ENCODE results near the gene MCOLN2.

MCOLN2 gene

DNA sequence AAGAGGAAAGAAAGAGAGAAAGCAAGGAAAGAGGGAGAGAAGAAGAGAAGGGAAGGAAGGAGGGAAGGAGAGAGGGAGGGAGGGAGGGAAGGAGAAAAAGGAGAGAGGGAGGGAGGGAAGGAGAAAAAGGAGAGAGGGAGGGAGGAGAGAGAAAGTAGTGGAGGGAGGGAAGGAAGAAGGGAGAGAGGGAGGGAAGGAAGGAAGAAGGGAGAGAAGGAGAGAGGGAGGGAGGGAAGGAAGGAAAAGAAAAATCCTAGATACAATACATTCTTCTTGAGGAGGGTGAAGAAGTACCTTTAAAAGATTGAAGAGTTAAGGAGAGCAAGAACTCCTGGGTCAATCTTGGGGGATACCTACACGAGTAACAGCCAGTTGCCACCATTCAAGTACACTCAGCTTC is 29.2 kb downstream of the MCOLN2 start:
- Histone ChIP-seq H3K4me1 (ENCODE audit: control insufficient read depth in 5 of 5, insufficient read depth in 5 of 5, low read length in 5 of 5) (no peaks in the 10 kb centered on the region), H3K27ac (ENCODE audit: low read depth, low read length) (no peak overlapping the region)

DNA sequence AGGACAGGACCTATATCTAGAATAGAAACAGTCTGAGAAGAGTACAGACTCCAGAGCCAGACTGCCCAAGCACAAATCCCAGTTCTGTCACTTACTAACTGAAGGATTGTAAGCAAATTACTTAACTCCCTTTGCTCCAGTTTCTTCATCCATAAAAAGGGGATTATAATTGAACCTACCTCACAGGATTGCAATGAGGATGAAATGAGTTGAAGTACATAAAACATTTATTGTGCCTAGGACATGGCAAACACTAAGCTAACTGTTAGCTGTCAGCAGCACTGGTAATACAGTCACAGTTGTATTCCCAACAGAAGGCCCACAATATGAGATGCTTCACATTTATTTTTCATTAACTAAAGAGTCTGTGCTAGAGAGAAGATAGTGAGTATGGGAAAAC is 33.9 kb downstream of the MCOLN2 start:
- Histone ChIP-seq H3K36me3 (ENCODE audit: control insufficient read depth in 5 of 5, insufficient read depth in 5 of 5, low read length in 5 of 5) (no peaks in the 10 kb centered on the region), H3K9me3 (ENCODE audit: control insufficient read depth in 5 of 5, low read length in 5 of 5) (no peaks in the 10 kb centered on the region), H3K9ac (ENCODE audit: low read length in 5 of 5) (no peak overlapping the region), H3K27ac (ENCODE audit: low read depth, low read length) (no peak overlapping the region), H3K4me1 (ENCODE audit: control insufficient read depth in 5 of 5, insufficient read depth in 5 of 5, low read length in 5 of 5) (peaks cover 0 to 7% (median 0%) of the 10 kb centered on the region in 5 donors), H3K27me3 (ENCODE audit: control insufficient read depth in 5 of 5, insufficient read depth in 4 of 5, low read length in 5 of 5) (no peaks in the 10 kb centered on the region), H3K4me3 (ENCODE audit: low read depth in 1 of 5, low read length in 5 of 5) (no peak overlapping the region)

More for the DNA sequence above, 29.2 kb downstream of the MCOLN2 start:
- no peaks in the 10 kb centered on the region for H3K27me3 ChIP-seq (ENCODE audit: control insufficient read depth in 5 of 5, insufficient read depth in 4 of 5, low read length in 5 of 5)
- no peak overlapping the region for H3K4me3 ChIP-seq (ENCODE audit: low read depth in 1 of 5, low read length in 5 of 5)
- H3K9ac ChIP-seq (ENCODE audit: low read length in 5 of 5): no peak overlapping the region
- no peaks in the 10 kb centered on the region for H3K36me3 ChIP-seq (ENCODE audit: control insufficient read depth in 5 of 5, insufficient read depth in 5 of 5, low read length in 5 of 5)
- H3K9me3 ChIP-seq (ENCODE audit: control insufficient read depth in 5 of 5, low read length in 5 of 5): no peaks in the 10 kb centered on the region

DNA sequence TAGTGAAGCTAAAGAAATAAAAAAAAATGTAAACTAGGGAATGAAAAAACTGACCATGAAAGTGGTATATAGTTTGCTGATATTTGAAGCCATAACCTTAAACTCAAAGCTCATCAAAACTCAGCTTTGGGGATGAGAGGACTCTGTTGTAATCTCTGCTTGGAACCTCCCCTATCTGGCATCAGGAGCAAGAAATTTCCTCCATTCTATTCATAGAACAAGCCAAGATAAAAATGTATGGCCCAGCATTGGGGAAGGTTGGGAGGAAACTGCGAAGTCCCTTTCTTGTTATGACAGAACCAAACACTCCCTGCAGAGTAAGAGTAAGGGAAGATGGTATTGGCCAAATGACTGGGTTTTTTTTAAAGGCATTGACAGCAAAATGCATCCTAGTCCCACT is 35.6 kb downstream of the MCOLN2 start:
- Histone ChIP-seq H3K27ac (ENCODE audit: low read depth, low read length) (no peak overlapping the region), H3K9me3 (ENCODE audit: control insufficient read depth in 5 of 5, low read length in 5 of 5) (no peaks in the 10 kb centered on the region), H3K4me3 (ENCODE audit: low read depth in 1 of 5, low read length in 5 of 5) (no peak overlapping the region), H3K27me3 (ENCODE audit: control insufficient read depth in 5 of 5, insufficient read depth in 4 of 5, low read length in 5 of 5) (no peaks in the 10 kb centered on the region), H3K4me1 (ENCODE audit: control insufficient read depth in 5 of 5, insufficient read depth in 5 of 5, low read length in 5 of 5) (peaks cover 0 to 7% (median 0%) of the 10 kb centered on the region in 5 donors), H3K36me3 (ENCODE audit: control insufficient read depth in 5 of 5, insufficient read depth in 5 of 5, low read length in 5 of 5) (no peaks in the 10 kb centered on the region), H3K9ac (ENCODE audit: low read length in 5 of 5) (no peak overlapping the region)

GRCh38 chr1:84960371-84960770 is 36.5 kb downstream of the MCOLN2 start:
- Histone ChIP-seq H3K4me3 (ENCODE audit: low read depth in 1 of 5, low read length in 5 of 5) (no peak overlapping the region), H3K4me1 (ENCODE audit: control insufficient read depth in 5 of 5, insufficient read depth in 5 of 5, low read length in 5 of 5) (peaks cover 0 to 7% (median 0%) of the 10 kb centered on the region in 5 donors), H3K36me3 (ENCODE audit: control insufficient read depth in 5 of 5, insufficient read depth in 5 of 5, low read length in 5 of 5) (no peaks in the 10 kb centered on the region), H3K9ac (ENCODE audit: low read length in 5 of 5) (no peak overlapping the region), H3K27ac (ENCODE audit: low read depth, low read length) (no peak overlapping the region), H3K27me3 (ENCODE audit: control insufficient read depth in 5 of 5, insufficient read depth in 4 of 5, low read length in 5 of 5) (no peaks in the 10 kb centered on the region), H3K9me3 (ENCODE audit: control insufficient read depth in 5 of 5, low read length in 5 of 5) (no peaks in the 10 kb centered on the region)

GRCh38 chr1:84959294-84959693 is 37.6 kb downstream of the MCOLN2 start:
- Histone ChIP-seq H3K36me3 (ENCODE audit: control insufficient read depth in 5 of 5, insufficient read depth in 5 of 5, low read length in 5 of 5) (no peaks in the 10 kb centered on the region), H3K9me3 (ENCODE audit: control insufficient read depth in 5 of 5, low read length in 5 of 5) (no peaks in the 10 kb centered on the region), H3K4me3 (ENCODE audit: low read depth in 1 of 5, low read length in 5 of 5) (no peak overlapping the region), H3K9ac (ENCODE audit: low read length in 5 of 5) (no peak overlapping the region), H3K27me3 (ENCODE audit: control insufficient read depth in 5 of 5, insufficient read depth in 4 of 5, low read length in 5 of 5) (no peaks in the 10 kb centered on the region), H3K27ac (ENCODE audit: low read depth, low read length) (no peak overlapping the region), H3K4me1 (ENCODE audit: control insufficient read depth in 5 of 5, insufficient read depth in 5 of 5, low read length in 5 of 5) (peaks cover 0 to 7% (median 0%) of the 10 kb centered on the region in 5 donors)

- Histone ChIP-seq H3K27me3 (ENCODE audit: control insufficient read depth in 5 of 5, insufficient read depth in 4 of 5, low read length in 5 of 5) (no peaks in the 10 kb centered on the region), H3K27ac (ENCODE audit: low read depth, low read length) (no peak overlapping the region), H3K9ac (ENCODE audit: low read length in 5 of 5) (no peak overlapping the region), H3K36me3 (ENCODE audit: control insufficient read depth in 5 of 5, insufficient read depth in 5 of 5, low read length in 5 of 5) (no peaks in the 10 kb centered on the region), H3K4me3 (ENCODE audit: low read depth in 1 of 5, low read length in 5 of 5) (no peak overlapping the region), H3K4me1 (ENCODE audit: control insufficient read depth in 5 of 5, insufficient read depth in 5 of 5, low read length in 5 of 5) (peaks cover 0 to 7% (median 0%) of the 10 kb centered on the region in 5 donors), H3K9me3 (ENCODE audit: control insufficient read depth in 5 of 5, low read length in 5 of 5) (no peaks in the 10 kb centered on the region)
Measured at GRCh38 chr1:84957966-84958365, 38.9 kb downstream of the MCOLN2 start.

GRCh38 chr1:84956655-84957054 is 40.3 kb downstream of the MCOLN2 start:
- Histone ChIP-seq H3K36me3 (ENCODE audit: control insufficient read depth in 5 of 5, insufficient read depth in 5 of 5, low read length in 5 of 5) (no peaks in the 10 kb centered on the region), H3K9me3 (ENCODE audit: control insufficient read depth in 5 of 5, low read length in 5 of 5) (no peaks in the 10 kb centered on the region), H3K27me3 (ENCODE audit: control insufficient read depth in 5 of 5, insufficient read depth in 4 of 5, low read length in 5 of 5) (no peaks in the 10 kb centered on the region), H3K4me1 (ENCODE audit: control insufficient read depth in 5 of 5, insufficient read depth in 5 of 5, low read length in 5 of 5) (peaks cover 0 to 7% (median 0%) of the 10 kb centered on the region in 5 donors), H3K27ac (ENCODE audit: low read depth, low read length) (no peak overlapping the region), H3K4me3 (ENCODE audit: low read depth in 1 of 5, low read length in 5 of 5) (no peak overlapping the region), H3K9ac (ENCODE audit: low read length in 5 of 5) (no peak overlapping the region)

DNA sequence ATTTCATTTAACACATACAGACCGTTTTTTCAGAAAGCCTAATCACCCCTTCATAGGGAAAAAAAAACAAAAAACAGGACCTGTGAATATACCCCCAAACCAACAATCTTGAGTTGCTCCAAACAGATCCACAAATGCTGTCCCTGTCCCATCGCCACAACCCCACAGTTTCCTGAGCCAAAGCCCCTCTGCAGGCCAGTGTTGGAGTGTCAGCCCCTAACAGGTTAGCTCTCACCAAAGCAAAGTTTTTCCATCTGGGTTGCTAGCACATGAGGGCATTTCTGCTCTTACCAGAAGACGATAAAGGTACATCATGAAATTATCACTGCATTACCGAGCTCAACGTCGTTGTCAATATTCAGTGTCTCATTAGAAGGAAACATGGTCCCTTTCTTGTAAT is 40.8 kb downstream of the MCOLN2 start:
- no peaks in the 10 kb centered on the region for H3K9me3 ChIP-seq (ENCODE audit: control insufficient read depth in 5 of 5, low read length in 5 of 5)
- peaks cover 0 to 7% (median 0%) of the 10 kb centered on the region in 5 donors for H3K4me1 ChIP-seq (ENCODE audit: control insufficient read depth in 5 of 5, insufficient read depth in 5 of 5, low read length in 5 of 5)
- H3K9ac ChIP-seq (ENCODE audit: low read length in 5 of 5): no peak overlapping the region
- no peak overlapping the region for H3K4me3 ChIP-seq (ENCODE audit: low read depth in 1 of 5, low read length in 5 of 5)
- H3K27me3 ChIP-seq (ENCODE audit: control insufficient read depth in 5 of 5, insufficient read depth in 4 of 5, low read length in 5 of 5): no peaks in the 10 kb centered on the region
- H3K36me3 ChIP-seq (ENCODE audit: control insufficient read depth in 5 of 5, insufficient read depth in 5 of 5, low read length in 5 of 5): no peaks in the 10 kb centered on the region
- no peak overlapping the region for H3K27ac ChIP-seq (ENCODE audit: low read depth, low read length)

- no peak overlapping the region for H3K27ac ChIP-seq (ENCODE audit: low read depth, low read length)
- H3K36me3 ChIP-seq (ENCODE audit: control insufficient read depth in 5 of 5, insufficient read depth in 5 of 5, low read length in 5 of 5): no peaks in the 10 kb centered on the region
- no peaks in the 10 kb centered on the region for H3K27me3 ChIP-seq (ENCODE audit: control insufficient read depth in 5 of 5, insufficient read depth in 4 of 5, low read length in 5 of 5)
- no peaks in the 10 kb centered on the region for H3K9me3 ChIP-seq (ENCODE audit: control insufficient read depth in 5 of 5, low read length in 5 of 5)
- H3K4me1 ChIP-seq (ENCODE audit: control insufficient read depth in 5 of 5, insufficient read depth in 5 of 5, low read length in 5 of 5): peaks cover 0 to 7% (median 0%) of the 10 kb centered on the region in 5 donors
- H3K4me3 ChIP-seq (ENCODE audit: low read depth in 1 of 5, low read length in 5 of 5): no peak overlapping the region
- no peak overlapping the region for H3K9ac ChIP-seq (ENCODE audit: low read length in 5 of 5)
Measured at GRCh38 chr1:84949664-84950063, 47.2 kb downstream of the MCOLN2 start.

DNA sequence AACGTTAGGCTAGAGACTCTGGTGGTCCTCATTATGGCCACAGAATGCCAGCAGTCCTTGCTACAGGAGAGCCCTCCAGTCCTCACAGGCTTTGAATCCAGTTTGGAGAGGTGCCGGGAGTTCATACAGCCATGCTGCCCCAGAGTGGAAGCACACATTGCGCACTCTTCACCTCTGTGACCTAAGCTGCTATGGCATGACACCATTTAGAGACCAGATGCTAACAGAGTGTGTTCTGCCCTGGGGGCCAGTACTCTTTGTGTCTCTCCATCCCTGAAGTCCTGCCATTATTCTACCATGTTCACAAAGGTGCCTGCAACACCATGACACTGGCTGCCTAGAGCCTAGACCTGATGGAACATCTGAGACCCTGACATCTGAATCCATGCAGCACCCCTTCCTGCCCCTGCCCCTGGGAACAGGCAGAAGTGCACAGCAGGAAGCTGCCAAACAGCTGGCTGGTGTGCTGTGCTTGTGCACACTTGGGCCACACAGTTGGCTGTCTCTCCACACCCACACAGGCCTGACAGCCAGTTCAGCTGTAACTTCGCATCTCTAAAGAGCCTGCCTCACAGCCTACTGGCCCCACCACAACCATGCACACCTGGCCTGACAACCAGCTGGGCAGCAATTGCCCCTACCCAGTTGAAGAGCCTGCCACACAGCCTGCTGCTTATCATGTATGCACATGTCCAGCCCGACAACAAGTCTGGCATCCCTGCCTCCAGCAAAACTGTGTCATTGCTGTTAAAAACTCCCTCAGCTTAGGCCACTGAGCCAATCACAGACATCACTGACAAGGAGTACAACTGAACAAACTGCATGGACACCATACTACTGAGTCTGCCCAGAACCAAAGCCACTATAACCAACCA is 49.1 kb downstream of the MCOLN2 start:
- Histone ChIP-seq H3K36me3 (ENCODE audit: control insufficient read depth in 5 of 5, insufficient read depth in 5 of 5, low read length in 5 of 5) (no peaks in the 10 kb centered on the region), H3K4me3 (ENCODE audit: low read depth in 1 of 5, low read length in 5 of 5) (no peak overlapping the region), H3K4me1 (ENCODE audit: control insufficient read depth in 5 of 5, insufficient read depth in 5 of 5, low read length in 5 of 5) (peaks cover 0 to 7% (median 0%) of the 10 kb centered on the region in 5 donors), H3K27me3 (ENCODE audit: control insufficient read depth in 5 of 5, insufficient read depth in 4 of 5, low read length in 5 of 5) (no peaks in the 10 kb centered on the region), H3K27ac (ENCODE audit: low read depth, low read length) (no peak overlapping the region), H3K9ac (ENCODE audit: low read length in 5 of 5) (no peak overlapping the region), H3K9me3 (ENCODE audit: control insufficient read depth in 5 of 5, low read length in 5 of 5) (no peaks in the 10 kb centered on the region)

Measured in subcutaneous abdominal adipose tissue (tissue), 5 donors.